ENCODE results near the gene FYN.

GRCh38 chr6:111771629-111772028, 101.6 kb downstream of the FYN start:
- no peak for TF ChIP-seq CTCF (IDR thresholded peaks at IDR 0.05; ENCODE audit: insufficient read depth, low read length, poor library complexity, severe bottlenecking)
- TF ChIP-seq EZH2phosphoT487 (conservative IDR thresholded peaks at IDR 0.05; ENCODE audit: low read length), result no peak

Measured in SU-DHL-6 (cell line).